Upper lobe of left lung (tissue), 4 donors: Measurements from ENCODE around the gene CTAG1B.

Experiments
- EP300 ChIP-seq, 4 donors: sonication (generic); formaldehyde crosslinking; IDR thresholded peaks; one replicate each; pipeline ENCODE4 v1.5.1; 2017; ENCODE audit warnings: antibody characterized with exemption in 4 of 4, control low read depth in 2 of 4
- POLR2A ChIP-seq, 4 donors: fragments of 450-650 bp; IDR thresholded peaks; one replicate each; pipeline ENCODE4 v1.5.1; 2016 to 2017; ENCODE audit warnings: antibody characterized with exemption in 4 of 4, mild to moderate bottlenecking in 2 of 4
- POLR2AphosphoS5 ChIP-seq, 2 donors: sonication (generic); formaldehyde crosslinking; IDR thresholded peaks; one replicate each; pipeline ENCODE4 v1.5.1; 2017; ENCODE audit warnings: antibody characterized with exemption in 2 of 2
- TF ChIP-seq, protein P1 (sequence below), 6 experiments: fragments of 450-650 bp in 4 of 6; fragments of 200-600 bp in 2 of 6; sonication (generic) in 2 of 6; IDR thresholded peaks; one replicate each; pipeline ENCODE4 v1.5.1; 2016 to 2019; ENCODE audit warnings: antibody characterized with exemption in 6 of 6

DNA sequence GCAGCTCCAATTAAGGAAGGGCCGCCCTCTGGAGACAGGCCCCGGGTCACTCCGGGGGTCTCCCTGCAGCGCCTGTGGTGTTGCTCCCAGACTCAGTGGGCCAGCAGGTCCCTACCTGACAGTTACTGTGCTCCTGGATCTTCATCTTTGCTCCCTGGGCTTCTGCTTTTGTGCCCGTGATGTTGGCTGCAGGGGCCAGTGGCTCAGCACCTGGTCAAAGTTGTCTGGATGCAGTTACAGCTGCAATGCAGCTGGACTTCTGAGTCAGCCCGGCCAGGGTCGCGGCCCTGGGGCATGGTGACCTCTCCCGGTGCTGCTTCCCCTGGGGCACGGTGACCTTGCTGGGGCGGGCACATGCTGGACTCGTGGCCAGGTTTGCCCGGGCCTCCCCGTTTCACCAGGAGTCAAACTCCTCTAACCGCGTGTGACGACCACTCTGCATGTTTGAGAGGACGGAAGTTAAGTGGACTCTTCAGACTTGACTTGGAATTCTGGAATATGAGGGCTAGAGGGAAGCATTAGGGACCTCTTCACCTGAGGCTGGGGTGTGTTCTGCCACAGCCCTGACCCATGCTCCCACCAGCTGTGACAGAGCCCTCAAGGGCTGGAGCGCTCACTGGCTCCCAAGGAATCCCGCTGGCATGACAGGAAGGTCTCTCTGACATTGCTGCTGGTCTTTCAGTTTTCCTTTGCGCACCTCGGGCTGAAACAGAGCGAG lies 30.6 kb upstream of the CTAG1B start:
- TF ChIP-seq, protein P1, sequence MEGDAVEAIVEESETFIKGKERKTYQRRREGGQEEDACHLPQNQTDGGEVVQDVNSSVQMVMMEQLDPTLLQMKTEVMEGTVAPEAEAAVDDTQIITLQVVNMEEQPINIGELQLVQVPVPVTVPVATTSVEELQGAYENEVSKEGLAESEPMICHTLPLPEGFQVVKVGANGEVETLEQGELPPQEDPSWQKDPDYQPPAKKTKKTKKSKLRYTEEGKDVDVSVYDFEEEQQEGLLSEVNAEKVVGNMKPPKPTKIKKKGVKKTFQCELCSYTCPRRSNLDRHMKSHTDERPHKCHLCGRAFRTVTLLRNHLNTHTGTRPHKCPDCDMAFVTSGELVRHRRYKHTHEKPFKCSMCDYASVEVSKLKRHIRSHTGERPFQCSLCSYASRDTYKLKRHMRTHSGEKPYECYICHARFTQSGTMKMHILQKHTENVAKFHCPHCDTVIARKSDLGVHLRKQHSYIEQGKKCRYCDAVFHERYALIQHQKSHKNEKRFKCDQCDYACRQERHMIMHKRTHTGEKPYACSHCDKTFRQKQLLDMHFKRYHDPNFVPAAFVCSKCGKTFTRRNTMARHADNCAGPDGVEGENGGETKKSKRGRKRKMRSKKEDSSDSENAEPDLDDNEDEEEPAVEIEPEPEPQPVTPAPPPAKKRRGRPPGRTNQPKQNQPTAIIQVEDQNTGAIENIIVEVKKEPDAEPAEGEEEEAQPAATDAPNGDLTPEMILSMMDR (IDR thresholded peaks at IDR 0.05), result no peak
- no peak for TF ChIP-seq EP300 (IDR thresholded peaks at IDR 0.05)
- no peak for TF ChIP-seq POLR2A (IDR thresholded peaks at IDR 0.05)
- no peak for TF ChIP-seq POLR2AphosphoS5 (IDR thresholded peaks at IDR 0.05)
